Measurements from ENCODE around the gene AP1B1. TPM values are rescaled to one million over a fixed set of nuclear protein-coding genes. Genes with fewer than 3 reads are reported as not detected.

The AP1B1 gene
- total RNA-seq, 1 experiment from 2014 or later: 40.3 TPM

DNA sequence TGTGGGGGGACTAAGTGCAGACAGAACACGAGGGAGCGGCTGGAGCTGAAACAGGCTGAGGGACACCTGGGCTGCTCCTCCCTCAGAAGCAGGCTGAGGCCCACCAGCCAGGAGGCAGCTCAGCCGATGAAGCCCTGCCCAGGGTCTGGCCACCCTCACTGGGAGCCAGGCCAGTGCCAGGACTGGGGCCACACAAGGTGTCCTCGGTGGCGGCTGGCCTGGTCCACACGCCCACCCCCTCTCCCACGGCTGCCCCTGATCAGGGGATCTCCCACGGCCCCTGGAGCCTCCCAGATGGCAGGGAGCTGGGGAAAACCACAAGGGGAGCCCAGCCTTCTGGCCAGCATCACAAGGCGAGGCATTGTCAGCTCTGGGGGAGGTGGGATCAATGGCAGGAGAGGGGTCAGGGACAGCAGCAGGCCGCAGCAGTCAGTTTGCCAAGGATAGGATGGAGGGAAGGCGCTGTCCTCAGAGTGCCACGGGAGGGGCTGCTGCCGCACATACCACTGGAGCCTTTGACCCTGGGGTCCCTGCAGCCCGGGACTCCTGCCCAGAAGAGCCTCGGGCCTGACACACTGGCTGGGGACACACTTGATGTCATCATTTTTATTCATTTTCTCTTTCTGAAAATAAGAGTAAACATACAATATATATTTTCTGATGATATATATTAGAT lies 61.1 kb downstream of the AP1B1 start:
- H3K36me3 ChIP-seq (ENCODE audit: insufficient read depth, low read length): 0 out of 2 replicates have a peak, but pooled peaks cover 3% of the 10 kb centered on the region

GRCh38 chr22:29326481-29326880 lies 61.9 kb downstream of the AP1B1 start:
- Histone ChIP-seq H4K20me1 (ENCODE audit: insufficient read depth, low read depth, low read length) (no peaks in the 10 kb centered on the region), H3K9me3 (ENCODE audit: low read length) (no peaks in the 10 kb centered on the region), H3K4me2 (ENCODE audit: low read depth, low read length, poor library complexity, severe bottlenecking) (no peak overlapping the region), H3K9me2 (replicated peaks; ENCODE audit: insufficient read depth, low read length) (no peaks in the 10 kb centered on the region), H3K4me3 (ENCODE audit: low read length) (no peak overlapping the region), H3K9ac (ENCODE audit: low read length) (no peak overlapping the region), H3K27ac (ENCODE audit: low read length) (no peak overlapping the region), H3K36me3 (ENCODE audit: insufficient read depth, low read length) (0 out of 2 replicates have a peak, but pooled peaks cover 3% of the 10 kb centered on the region), H3K4me1 (ENCODE audit: low read length) (no peaks in the 10 kb centered on the region), H2AFZ (ENCODE audit: low read length) (no peak overlapping the region), H3K27me3 (ENCODE audit: low read length) (no peaks in the 10 kb centered on the region), H3K79me2 (ENCODE audit: low read length) (no peaks in the 10 kb centered on the region)
- DNase-seq: no peak

More for the DNA sequence above, 61.1 kb downstream of the AP1B1 start:
- Histone ChIP-seq H3K4me2 (ENCODE audit: low read depth, low read length, poor library complexity, severe bottlenecking) (no peak overlapping the region), H4K20me1 (ENCODE audit: insufficient read depth, low read depth, low read length) (no peaks in the 10 kb centered on the region), H3K4me1 (ENCODE audit: low read length) (no peaks in the 10 kb centered on the region), H3K9me2 (replicated peaks; ENCODE audit: insufficient read depth, low read length) (no peaks in the 10 kb centered on the region), H2AFZ (ENCODE audit: low read length) (no peak overlapping the region), H3K4me3 (ENCODE audit: low read length) (no peak overlapping the region), H3K79me2 (ENCODE audit: low read length) (no peaks in the 10 kb centered on the region), H3K9ac (ENCODE audit: low read length) (no peak overlapping the region), H3K27me3 (ENCODE audit: low read length) (no peaks in the 10 kb centered on the region), H3K27ac (ENCODE audit: low read length) (no peak overlapping the region), H3K9me3 (ENCODE audit: low read length) (no peaks in the 10 kb centered on the region)
- DNase-seq: no peak

- Histone ChIP-seq H3K9ac (ENCODE audit: low read length) (no peak overlapping the region), H4K20me1 (ENCODE audit: insufficient read depth, low read depth, low read length) (no peaks in the 10 kb centered on the region), H3K27me3 (ENCODE audit: low read length) (no peaks in the 10 kb centered on the region), H2AFZ (ENCODE audit: low read length) (no peak overlapping the region), H3K9me3 (ENCODE audit: low read length) (no peaks in the 10 kb centered on the region), H3K27ac (ENCODE audit: low read length) (no peak overlapping the region), H3K4me3 (ENCODE audit: low read length) (no peak overlapping the region), H3K4me1 (ENCODE audit: low read length) (no peaks in the 10 kb centered on the region), H3K9me2 (replicated peaks; ENCODE audit: insufficient read depth, low read length) (no peaks in the 10 kb centered on the region), H3K4me2 (ENCODE audit: low read depth, low read length, poor library complexity, severe bottlenecking) (no peak overlapping the region), H3K36me3 (ENCODE audit: insufficient read depth, low read length) (no peaks in the 10 kb centered on the region), H3K79me2 (ENCODE audit: low read length) (no peaks in the 10 kb centered on the region)
- no peak for DNase-seq
Observed at GRCh38 chr22:29325785-29326315, 62.5 kb downstream of the AP1B1 start.

DNA sequence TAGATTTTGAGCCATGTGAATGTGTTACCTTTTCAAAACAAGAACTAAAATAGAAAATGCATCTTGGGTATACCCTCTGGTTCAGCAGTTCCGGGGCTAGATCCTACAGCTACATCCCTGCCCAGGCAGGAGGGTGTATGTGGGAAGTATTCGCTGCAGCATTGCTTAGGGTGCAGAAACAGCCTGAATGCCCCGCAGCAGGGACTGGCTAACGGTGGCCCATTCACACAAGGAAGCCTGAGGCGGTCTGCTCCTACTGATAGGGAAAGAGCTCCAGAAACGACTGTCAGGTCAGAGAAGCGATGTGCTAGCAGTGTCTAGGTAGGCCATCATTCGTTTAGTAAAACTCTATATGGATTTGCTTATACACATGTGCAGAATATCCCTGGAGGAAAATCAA lies 63.0 kb downstream of the AP1B1 start:
- no peaks in the 10 kb centered on the region for H3K36me3 ChIP-seq (ENCODE audit: insufficient read depth, low read length)

GRCh38 chr22:29323641-29324040 lies 64.7 kb downstream of the AP1B1 start:
- Histone ChIP-seq H3K27ac (ENCODE audit: low read length) (no peak overlapping the region), H3K9ac (ENCODE audit: low read length) (no peak overlapping the region), H3K79me2 (ENCODE audit: low read length) (no peaks in the 10 kb centered on the region), H3K4me2 (ENCODE audit: low read depth, low read length, poor library complexity, severe bottlenecking) (no peak overlapping the region), H3K4me1 (ENCODE audit: low read length) (no peaks in the 10 kb centered on the region), H4K20me1 (ENCODE audit: insufficient read depth, low read depth, low read length) (no peaks in the 10 kb centered on the region), H3K27me3 (ENCODE audit: low read length) (no peaks in the 10 kb centered on the region), H3K36me3 (ENCODE audit: insufficient read depth, low read length) (no peaks in the 10 kb centered on the region), H3K9me3 (ENCODE audit: low read length) (no peaks in the 10 kb centered on the region), H3K4me3 (ENCODE audit: low read length) (no peak overlapping the region), H2AFZ (ENCODE audit: low read length) (no peak overlapping the region), H3K9me2 (replicated peaks; ENCODE audit: insufficient read depth, low read length) (no peaks in the 10 kb centered on the region)
- DNase-seq: no peak

More for the DNA sequence above, 63.0 kb downstream of the AP1B1 start:
- Histone ChIP-seq H3K27me3 (ENCODE audit: low read length) (no peaks in the 10 kb centered on the region), H3K79me2 (ENCODE audit: low read length) (no peaks in the 10 kb centered on the region), H4K20me1 (ENCODE audit: insufficient read depth, low read depth, low read length) (no peaks in the 10 kb centered on the region), H3K4me3 (ENCODE audit: low read length) (no peak overlapping the region), H3K27ac (ENCODE audit: low read length) (no peak overlapping the region), H3K9ac (ENCODE audit: low read length) (no peak overlapping the region), H3K4me1 (ENCODE audit: low read length) (no peaks in the 10 kb centered on the region), H2AFZ (ENCODE audit: low read length) (no peak overlapping the region), H3K4me2 (ENCODE audit: low read depth, low read length, poor library complexity, severe bottlenecking) (no peak overlapping the region), H3K9me3 (ENCODE audit: low read length) (no peaks in the 10 kb centered on the region), H3K9me2 (replicated peaks; ENCODE audit: insufficient read depth, low read length) (no peaks in the 10 kb centered on the region)
- no peak for DNase-seq

DNA sequence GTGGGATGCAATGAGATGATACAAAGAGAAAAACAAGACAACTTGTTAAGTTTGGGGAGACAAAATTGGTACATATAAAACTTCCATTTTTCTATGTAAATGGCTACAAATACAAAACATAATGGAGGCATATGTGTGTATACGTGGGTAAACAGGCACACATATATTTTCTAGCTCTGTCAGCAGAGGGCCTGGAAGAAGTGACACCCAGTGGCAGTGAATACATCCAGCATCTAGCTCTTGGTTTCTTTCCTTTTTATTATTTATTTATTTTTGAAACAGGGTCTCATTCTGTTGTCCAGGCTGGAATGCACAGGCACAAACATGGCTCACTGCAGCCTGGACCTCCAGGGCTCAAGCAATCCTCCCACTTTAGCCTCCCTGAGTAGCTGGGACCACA lies 67.8 kb downstream of the AP1B1 start:
- no peaks in the 10 kb centered on the region for H3K4me1 ChIP-seq (ENCODE audit: low read length)
- no peak overlapping the region for H3K4me3 ChIP-seq (ENCODE audit: low read length)
- H4K20me1 ChIP-seq (ENCODE audit: insufficient read depth, low read depth, low read length): no peaks in the 10 kb centered on the region
- no peaks in the 10 kb centered on the region for H3K79me2 ChIP-seq (ENCODE audit: low read length)
- H3K27ac ChIP-seq (ENCODE audit: low read length): no peak overlapping the region
- no peak overlapping the region for H3K9ac ChIP-seq (ENCODE audit: low read length)
- no peak overlapping the region for H2AFZ ChIP-seq (ENCODE audit: low read length)
- no peaks in the 10 kb centered on the region for H3K36me3 ChIP-seq (ENCODE audit: insufficient read depth, low read length)
- DNase-seq: no peak
- no peaks in the 10 kb centered on the region for H3K9me3 ChIP-seq (ENCODE audit: low read length)
- H3K27me3 ChIP-seq (ENCODE audit: low read length): no peaks in the 10 kb centered on the region
- no peaks in the 10 kb centered on the region for H3K9me2 ChIP-seq (replicated peaks; ENCODE audit: insufficient read depth, low read length)
- H3K4me2 ChIP-seq (ENCODE audit: low read depth, low read length, poor library complexity, severe bottlenecking): no peak overlapping the region

DNA sequence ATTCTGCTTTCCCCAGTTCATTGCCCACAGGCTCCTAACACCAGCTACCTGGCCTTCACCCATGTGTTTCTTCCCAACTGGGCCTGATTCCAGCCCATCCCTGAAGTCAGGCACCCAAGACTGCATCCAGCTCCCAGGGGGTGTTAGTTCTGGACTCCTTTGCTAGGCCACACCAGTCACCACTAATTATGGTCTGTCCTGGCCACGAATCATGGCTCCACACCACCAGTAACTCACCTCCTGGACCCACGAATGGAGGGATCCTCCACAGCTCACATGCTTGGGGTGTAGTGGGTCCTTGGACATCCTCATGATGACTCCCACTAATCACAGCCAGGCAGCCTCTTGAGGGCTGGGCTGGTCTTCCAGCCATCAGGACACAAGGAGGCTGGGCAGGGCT lies 69.3 kb downstream of the AP1B1 start:
- no peaks in the 10 kb centered on the region for H3K79me2 ChIP-seq (ENCODE audit: low read length)
- H3K27ac ChIP-seq (ENCODE audit: low read length): no peak overlapping the region
- H3K9ac ChIP-seq (ENCODE audit: low read length): no peak overlapping the region
- H2AFZ ChIP-seq (ENCODE audit: low read length): no peak overlapping the region
- H3K4me2 ChIP-seq (ENCODE audit: low read depth, low read length, poor library complexity, severe bottlenecking): no peak overlapping the region
- no peaks in the 10 kb centered on the region for H4K20me1 ChIP-seq (ENCODE audit: insufficient read depth, low read depth, low read length)
- H3K27me3 ChIP-seq (ENCODE audit: low read length): no peaks in the 10 kb centered on the region
- H3K36me3 ChIP-seq (ENCODE audit: insufficient read depth, low read length): no peaks in the 10 kb centered on the region
- H3K9me2 ChIP-seq (replicated peaks; ENCODE audit: insufficient read depth, low read length): no peaks in the 10 kb centered on the region
- H3K4me3 ChIP-seq (ENCODE audit: low read length): no peak overlapping the region
- H3K4me1 ChIP-seq (ENCODE audit: low read length): no peaks in the 10 kb centered on the region
- H3K9me3 ChIP-seq (ENCODE audit: low read length): no peaks in the 10 kb centered on the region
- DNase-seq: no peak

GRCh38 chr22:29317827-29318454 lies 70.4 kb downstream of the AP1B1 start:
- no peak overlapping the region for H3K4me3 ChIP-seq (ENCODE audit: low read length)
- no peak overlapping the region for H3K4me2 ChIP-seq (ENCODE audit: low read depth, low read length, poor library complexity, severe bottlenecking)
- H2AFZ ChIP-seq (ENCODE audit: low read length): no peak overlapping the region
- H3K9me2 ChIP-seq (replicated peaks; ENCODE audit: insufficient read depth, low read length): no peaks in the 10 kb centered on the region
- H3K27me3 ChIP-seq (ENCODE audit: low read length): no peaks in the 10 kb centered on the region
- H3K4me1 ChIP-seq (ENCODE audit: low read length): peaks cover under 1% of the 10 kb centered on the region
- peaks cover 3% of the 10 kb centered on the region; the same call in 1 of the 2 replicates for H4K20me1 ChIP-seq (ENCODE audit: insufficient read depth, low read depth, low read length)
- H3K36me3 ChIP-seq (ENCODE audit: insufficient read depth, low read length): no peaks in the 10 kb centered on the region; the same call in 1 of the 2 replicates
- no peaks in the 10 kb centered on the region for H3K9me3 ChIP-seq (ENCODE audit: low read length)
- no peak overlapping the region for H3K27ac ChIP-seq (ENCODE audit: low read length)
- H3K9ac ChIP-seq (ENCODE audit: low read length): no peak overlapping the region
- H3K79me2 ChIP-seq (ENCODE audit: low read length): no peaks in the 10 kb centered on the region
- DNase-seq: no peak
